ENCODE data around the gene COX5B.
"Not testable (repeated sequence)": the region's sequence is repeated elsewhere in the genome, so short reads cannot be mapped to it uniquely, and the experiment has no call there.

The COX5B gene

GRCh38 chr2:97654791-97655190 is 8.9 kb downstream of the COX5B start:
- no peak for DNase-seq

GRCh38 chr2:97656129-97656755 is 10.4 kb downstream of the COX5B start:
- DNase-seq: no peak

- DNase-seq: no peak
Observed at GRCh38 chr2:97656905-97657587, 11.2 kb downstream of the COX5B start.

- no peak for DNase-seq
Observed at GRCh38 chr2:97657986-97658690, 12.3 kb downstream of the COX5B start.

- DNase-seq: no peak
Observed at GRCh38 chr2:97658691-97659157, 12.9 kb downstream of the COX5B start.

GRCh38 chr2:97659256-97660043 is 13.6 kb downstream of the COX5B start:
- DNase-seq: no peak

GRCh38 chr2:97660044-97660774 is 14.3 kb downstream of the COX5B start:
- DNase-seq: no peak

- DNase-seq: no peak
Observed at GRCh38 chr2:97660775-97661389, 15.0 kb downstream of the COX5B start.

GRCh38 chr2:97661927-97662326 is 16.1 kb downstream of the COX5B start:
- no peak for DNase-seq

GRCh38 chr2:97662386-97662894 is 16.6 kb downstream of the COX5B start:
- no peak for DNase-seq

GRCh38 chr2:97662895-97663625 is 17.2 kb downstream of the COX5B start:
- peak; percentile 36 to 40 for DNase-seq

GRCh38 chr2:97663626-97663961 is 17.7 kb downstream of the COX5B start:
- no peak for DNase-seq

GRCh38 chr2:97663962-97664635 is 18.2 kb downstream of the COX5B start, which contains the start of gene ACTR1B:
Gene ACTR1B (minus strand): TSS chr2:97664044. CDS start chr2:97663890, 154 bp downstream.
- peak; percentile 85 to 96 for DNase-seq

- DNase-seq: no peak
Observed at GRCh38 chr2:97664636-97664970, 18.7 kb downstream of the COX5B start.

- no peak for DNase-seq
Observed at GRCh38 chr2:97669448-97669847, 23.6 kb downstream of the COX5B start, which contains the start of gene C2orf92. Gene C2orf92 (plus strand): TSS chr2:97669713. CDS start chr2:97669789, 76 bp downstream.

- DNase-seq: no peak
Observed at GRCh38 chr2:97670471-97670870, 24.6 kb downstream of the COX5B start.

- DNase-seq: no peak
Observed at GRCh38 chr2:97671526-97671925, 25.7 kb downstream of the COX5B start.

- DNase-seq: not testable (repeated sequence)
Observed at GRCh38 chr2:97672606-97673140, 26.8 kb downstream of the COX5B start.

- no peak for DNase-seq
Observed at GRCh38 chr2:97673182-97673914, 27.5 kb downstream of the COX5B start.

Data from NCI-H187 (cell line).